Neural cell (in vitro differentiated cells): Measurements from ENCODE around the gene TWNK. TPM values are rescaled to one million over a fixed set of nuclear protein-coding genes. Genes with fewer than 3 reads are reported as not detected.

ENCODE experiments used
- H2AFZ ChIP-seq: fragments of 200-600, 300-800 bp; sonication (generic), shearing (Covaris generic); 2 replicates; pipeline ENCODE4 v1.6.0; 2014; ENCODE audit warnings: low read depth, mild to moderate bottlenecking, antibody characterized with exemption, low read length, moderate library complexity
- H3F3A ChIP-seq: fragments of 200-600 bp; shearing (Covaris generic); 2 replicates; pipeline ENCODE4 v1.6.1; 2016; ENCODE audit warnings: mild to moderate bottlenecking, moderate library complexity, mixed read lengths, antibody characterized with exemption, low read length; ENCODE audit not compliant: insufficient read depth, poor library complexity, severe bottlenecking
- H3K27ac ChIP-seq: fragments of 200-600, 300-800 bp; sonication (generic), shearing (Covaris generic); 2 replicates; pipeline ENCODE4 v1.5.1; 2014; ENCODE audit warnings: mild to moderate bottlenecking, low read length, moderate library complexity
- H3K27me3 ChIP-seq: fragments of 300-800, 200-600 bp; sonication (generic), shearing (Covaris generic); 2 replicates; pipeline ENCODE4 v1.6.0; 2014; ENCODE audit warnings: mild to moderate bottlenecking, low read depth, low read length, moderate library complexity; ENCODE audit not compliant: insufficient read depth
- H3K36me3 ChIP-seq: fragments of 300-800, 200-600 bp; sonication (generic), shearing (Covaris generic); 2 replicates; pipeline ENCODE4 v1.5.1; 2014; ENCODE audit warnings: mild to moderate bottlenecking, antibody characterized with exemption, low read length, moderate library complexity; ENCODE audit not compliant: insufficient read depth
- H3K4me2 ChIP-seq: fragments of 300-800, 200-600 bp; sonication (generic), shearing (Covaris generic); 2 replicates; pipeline ENCODE4 v1.6.0; 2014; ENCODE audit warnings: mild to moderate bottlenecking, low read length
- H3K4me3 ChIP-seq: fragments of 300-800, 200-600 bp; sonication (generic), shearing (Covaris generic); 2 replicates; pipeline ENCODE4 v1.5.1; 2014; ENCODE audit warnings: mild to moderate bottlenecking, low read length, moderate library complexity
- H3K79me2 ChIP-seq: fragments of 200-600 bp; shearing (Covaris generic); replicated peaks from 2 replicates; pipeline ENCODE4 v1.6.0; 2014; ENCODE audit warnings: mild to moderate bottlenecking, low read length, moderate library complexity; ENCODE audit not compliant: insufficient read depth
- H3K9ac ChIP-seq: fragments of 300-800, 200-600 bp; sonication (generic), shearing (Covaris generic); 2 replicates; pipeline ENCODE4 v1.6.1; 2016; ENCODE audit warnings: mild to moderate bottlenecking, low read length, mixed read lengths
- H3K9me2 ChIP-seq: fragments of 200-600 bp; shearing (Covaris generic); 2 replicates; pipeline ENCODE4 v1.6.1; 2016; ENCODE audit warnings: mild to moderate bottlenecking, low read length, mixed read lengths; ENCODE audit not compliant: insufficient read depth
- H3K9me3 ChIP-seq: fragments of 200-600, 300-800 bp; sonication (generic), shearing (Covaris generic); 2 replicates; pipeline ENCODE4 v1.6.1; 2016; ENCODE audit warnings: mild to moderate bottlenecking, mixed run types, low read length, moderate library complexity, mixed read lengths
- H4K20me1 ChIP-seq: fragments of 200-600 bp; shearing (Covaris generic); 2 replicates; pipeline ENCODE4 v1.6.1; 2016; ENCODE audit warnings: mild to moderate bottlenecking, mixed run types; ENCODE audit not compliant: insufficient read depth
- CTCF ChIP-seq: fragments of 450-650 bp; IDR thresholded peaks from 2 replicates; pipeline ENCODE4 v1.5.1; 2014; ENCODE audit warnings: antibody characterized with exemption, mild to moderate bottlenecking, moderate library complexity; ENCODE audit not compliant: poor library complexity, severe bottlenecking
- EP300 ChIP-seq: fragments of 450-650 bp; conservative IDR thresholded peaks from 2 replicates; pipeline ENCODE4 v1.6.1; 2014; ENCODE audit warnings: antibody characterized with exemption, mild to moderate bottlenecking, moderate library complexity; ENCODE audit not compliant: poor library complexity, severe bottlenecking
- EZH2 ChIP-seq: fragments of 200-600, 300-800 bp; shearing (Covaris generic), sonication (generic); IDR thresholded peaks from 2 replicates; pipeline ENCODE4 v1.6.1; 2014; ENCODE audit warnings: antibody characterized with exemption, low read length, borderline replicate concordance, mild to moderate bottlenecking; ENCODE audit not compliant: insufficient read depth, poor library complexity, severe bottlenecking
- MXI1 ChIP-seq: fragments of 450-650 bp; conservative IDR thresholded peaks from 2 replicates; pipeline ENCODE4 v1.6.1; 2014; ENCODE audit warnings: antibody characterized with exemption, mild to moderate bottlenecking; ENCODE audit not compliant: poor library complexity, severe bottlenecking
- POLR2AphosphoS5 ChIP-seq: IDR thresholded peaks from 2 replicates; pipeline ENCODE4 v1.6.1; 2012
- RAD21 ChIP-seq: fragments of 450-650 bp; conservative IDR thresholded peaks from 2 replicates; pipeline ENCODE4 v1.6.1; 2014; ENCODE audit warnings: antibody characterized with exemption, mild to moderate bottlenecking, moderate library complexity
- REST ChIP-seq: IDR thresholded peaks from 2 replicates; pipeline ENCODE4 v1.6.1; 2012; ENCODE audit warnings: borderline replicate concordance
- SMC3 ChIP-seq: fragments of 450-650 bp; conservative IDR thresholded peaks from 2 replicates; pipeline ENCODE4 v1.6.1; 2014; ENCODE audit warnings: antibody characterized with exemption, mild to moderate bottlenecking, moderate library complexity; ENCODE audit not compliant: poor library complexity
- TAF1 ChIP-seq: IDR thresholded peaks from 2 replicates; pipeline ENCODE4 v1.6.1; 2012; ENCODE audit warnings: low read depth
- polyA plus RNA-seq: library from polyadenylated mRNA; depleted of rRNA; stranded (reverse); fragments of >200 nt; gene quantifications from 2 replicates; pipeline ENCODE4 v1.2.3, GENCODE V29; 2014

The TWNK gene
- polyA plus RNA-seq, 1 donor from 2014 or later, result 4.8 TPM

DNA sequence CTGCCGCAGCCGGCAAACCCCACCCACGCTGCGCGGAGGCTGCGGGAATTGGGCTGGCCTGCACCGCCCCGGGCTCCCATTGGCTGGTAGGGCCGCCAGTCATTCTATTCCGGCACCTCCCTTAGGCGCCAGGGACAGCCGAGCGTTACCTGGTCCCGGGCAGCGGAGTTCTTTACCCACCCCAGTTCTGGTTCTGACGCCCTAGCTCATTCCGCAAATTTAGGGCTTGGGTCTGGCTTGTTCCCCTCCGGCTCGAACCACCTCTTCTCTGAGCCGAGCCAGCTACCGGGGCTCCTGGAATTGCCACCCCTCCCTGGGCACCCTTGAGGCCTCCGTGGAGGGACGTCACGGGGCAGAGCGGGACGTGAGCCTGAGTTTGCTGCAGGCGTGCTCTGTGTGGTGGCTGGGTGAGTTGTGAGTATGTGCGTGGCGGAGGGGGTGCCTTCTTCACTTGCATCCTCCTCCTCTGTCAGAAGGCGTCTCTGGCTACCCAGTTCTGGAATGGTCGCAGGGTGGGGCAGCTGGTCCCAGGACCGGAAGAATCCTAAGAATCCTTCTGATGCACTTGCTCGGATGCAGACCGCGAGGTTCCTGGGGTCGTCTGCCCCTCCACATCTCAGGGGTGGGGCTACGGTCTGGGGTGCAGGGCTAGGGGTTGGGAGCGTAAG is 43.9 kb downstream of the TWNK start, which contains the start of the genes PDZD7 and SFXN3:
PDZD7 (minus strand) TSS at position 2 of the 668 bp plus-strand sequence. CDS start 910 bp downstream, outside the sequence.
SFXN3 (plus strand) TSS at position 107 of the 668 bp plus-strand sequence. CDS start 3,461 bp downstream, outside the sequence.
- peak within 1 kb of the TSS; percentile 79 for H3K9ac ChIP-seq
- no peaks in the 10 kb centered on the region for H3K9me3 ChIP-seq
- no peak for TF ChIP-seq SMC3
- no peak for TF ChIP-seq POLR2AphosphoS5
- TF ChIP-seq MXI1, result no peak
- no peak for TF ChIP-seq EP300
- TF ChIP-seq REST, result no peak
- TF ChIP-seq CTCF, result no peak
- TF ChIP-seq EZH2, result no peak
- TF ChIP-seq RAD21, result no peak
- TF ChIP-seq TAF1, result no peak
- no peaks in the 10 kb centered on the region for H3F3A ChIP-seq
- H3K4me3 ChIP-seq, result peak within 1 kb of the TSS; percentile 78
- no peaks in the 10 kb centered on the region for H3K36me3 ChIP-seq
- H3K9me2 ChIP-seq, result no peaks in the 10 kb centered on the region
- H3K27ac ChIP-seq, result peak within 1 kb of the TSS; percentile 51
- H2AFZ ChIP-seq, result peak within 1 kb of the TSS; percentile 25
- H4K20me1 ChIP-seq, result no peaks in the 10 kb centered on the region
- peak within 1 kb of the TSS; percentile 85 for H3K4me2 ChIP-seq
- H3K27me3 ChIP-seq, result peaks cover 54% of the 10 kb centered on the region
- no peaks in the 10 kb centered on the region for H3K79me2 ChIP-seq

DNA sequence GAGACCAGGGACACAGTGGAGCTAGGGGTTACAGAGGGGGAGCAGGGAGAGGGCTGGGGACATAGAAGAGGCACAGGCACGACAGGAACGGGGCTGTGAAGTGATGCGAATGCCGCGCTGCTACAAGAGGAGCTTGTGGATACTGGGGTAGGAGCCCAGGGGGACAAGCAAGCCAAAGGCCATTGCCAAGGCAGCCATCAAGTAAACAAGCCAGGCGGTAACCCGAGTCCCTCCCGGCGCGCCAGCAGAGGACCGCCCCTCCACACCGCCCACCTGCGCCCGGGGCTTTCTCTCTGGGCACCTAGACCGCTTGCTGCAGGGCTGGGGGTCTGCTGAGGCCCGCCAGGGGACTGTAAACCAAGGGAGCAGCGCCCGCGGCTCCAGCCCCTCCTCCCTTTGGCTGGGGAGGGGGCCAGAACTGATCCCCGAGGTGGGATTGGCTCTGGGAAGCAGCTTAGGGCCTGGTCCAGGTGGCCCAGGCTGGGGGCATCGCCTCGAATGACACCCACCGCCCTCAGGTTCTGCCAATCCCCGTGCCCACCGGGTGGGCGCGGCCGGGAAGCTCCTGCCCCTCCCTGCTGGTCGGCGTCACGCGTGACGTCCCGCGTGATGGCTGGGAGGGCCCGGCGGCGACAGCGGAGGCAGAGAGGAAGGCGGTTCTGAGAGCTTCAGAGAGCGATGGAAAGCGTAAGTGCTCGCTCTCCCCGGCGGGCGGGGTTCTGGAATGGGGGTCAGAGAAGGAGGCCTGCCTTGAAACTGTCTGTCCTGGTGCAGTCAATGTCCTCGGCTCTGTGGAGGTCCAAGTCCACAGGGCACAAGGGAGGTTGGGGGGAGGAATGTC is 44.7 kb downstream of the TWNK start:
- H2AFZ ChIP-seq, result peak overlapping the region; percentile 25
- H3K4me2 ChIP-seq, result peak overlapping the region; percentile 85
- peak; percentile 11 for TF ChIP-seq RAD21
- no peak for TF ChIP-seq MXI1
- TF ChIP-seq CTCF, result no peak
- peak; percentile 88 for TF ChIP-seq POLR2AphosphoS5
- no peak for TF ChIP-seq TAF1
- no peak for TF ChIP-seq SMC3
- TF ChIP-seq EZH2, result no peak
- peak; percentile 41 for TF ChIP-seq EP300
- no peak for TF ChIP-seq REST
- peak overlapping the region; percentile 78 for H3K4me3 ChIP-seq
- H3K9me2 ChIP-seq, result no peaks in the 10 kb centered on the region
- H3K36me3 ChIP-seq, result no peaks in the 10 kb centered on the region
- H3K9ac ChIP-seq, result peak overlapping the region; percentile 79
- H3K27me3 ChIP-seq, result peaks cover 54% of the 10 kb centered on the region
- H3K79me2 ChIP-seq, result no peaks in the 10 kb centered on the region
- no peaks in the 10 kb centered on the region for H3F3A ChIP-seq
- H3K9me3 ChIP-seq, result no peaks in the 10 kb centered on the region
- H3K27ac ChIP-seq, result peak overlapping the region; percentile 51
- H4K20me1 ChIP-seq, result no peaks in the 10 kb centered on the region
